Memory B cell (primary cell): ENCODE data around the gene UBL7.
"Not testable (repeated sequence)": the region's sequence is repeated elsewhere in the genome, so short reads cannot be mapped to it uniquely, and the experiment has no call there.

Experiments
- ATAC-seq: fragments of 150-1000 bp; cut with Tn5 transposase; 2 replicates; pipeline ENCODE4 v1.10.0; 2021; ENCODE audit warnings: low read depth, mild to moderate bottlenecking, moderate library complexity
- DNase-seq, 2 donors: peaks; one replicate each; pipeline ENCODE4 v3.0.0; 2022; ENCODE audit warnings: low spot score in 2 of 2
- H3K27ac Mint-ChIP-seq: one replicate; pipeline ENCODE4 v1.8.0; 2022; ENCODE audit warnings: mild to moderate bottlenecking, moderate library complexity, mixed read lengths
- H3K27me3 Mint-ChIP-seq: one replicate; pipeline ENCODE4 v1.8.0; 2022; ENCODE audit warnings: mixed read lengths
- H3K36me3 Mint-ChIP-seq: one replicate; pipeline ENCODE4 v1.8.0; 2022; ENCODE audit warnings: mild to moderate bottlenecking, mixed read lengths
- H3K4me1 Mint-ChIP-seq: one replicate; pipeline ENCODE4 v1.8.0; 2022; ENCODE audit warnings: mixed read lengths
- H3K4me3 Mint-ChIP-seq: one replicate; pipeline ENCODE4 v1.8.0; 2022; ENCODE audit warnings: mild to moderate bottlenecking, moderate library complexity, mixed read lengths
- H3K9me3 Mint-ChIP-seq: one replicate; pipeline ENCODE4 v1.8.0; 2022; ENCODE audit warnings: mixed read lengths

UBL7 gene

DNA sequence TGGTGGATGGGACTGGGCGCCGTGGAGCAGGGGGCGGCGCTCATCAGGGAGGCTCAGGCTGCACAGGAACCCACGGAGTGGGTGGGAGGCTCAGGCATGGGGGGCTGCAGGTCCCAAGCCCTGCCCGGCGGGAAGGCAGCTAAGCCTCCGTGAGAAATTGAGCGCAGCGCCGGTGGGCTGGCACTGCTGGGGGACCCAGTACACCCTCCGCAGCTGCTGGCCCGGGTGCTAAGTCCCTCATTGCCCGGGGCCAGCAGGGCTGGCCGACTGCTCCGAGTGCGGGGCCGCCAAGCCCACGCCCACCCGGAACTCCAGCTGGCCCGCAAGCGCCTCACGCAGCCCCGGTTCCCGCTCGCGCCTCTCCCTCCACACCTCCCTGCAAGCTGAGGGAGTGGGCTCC lies 19.4 kb upstream of the UBL7 start:
- H3K27me3 Mint-ChIP-seq, H3K4me3 Mint-ChIP-seq, H3K4me1 Mint-ChIP-seq, H3K27ac Mint-ChIP-seq, ATAC-seq, H3K9me3 Mint-ChIP-seq, DNase-seq: not testable (repeated sequence)
- H3K36me3 Mint-ChIP-seq: peaks cover 13% of the 10 kb centered on the region

- H3K4me1 Mint-ChIP-seq, H3K27ac Mint-ChIP-seq, DNase-seq, H3K9me3 Mint-ChIP-seq, H3K4me3 Mint-ChIP-seq, ATAC-seq, H3K27me3 Mint-ChIP-seq: not testable (repeated sequence)
- peaks cover 21% of the 10 kb centered on the region for H3K36me3 Mint-ChIP-seq
These were observed 10.7 kb upstream of the UBL7 start for GRCh38 chr15:74471621-74472020.

DNA sequence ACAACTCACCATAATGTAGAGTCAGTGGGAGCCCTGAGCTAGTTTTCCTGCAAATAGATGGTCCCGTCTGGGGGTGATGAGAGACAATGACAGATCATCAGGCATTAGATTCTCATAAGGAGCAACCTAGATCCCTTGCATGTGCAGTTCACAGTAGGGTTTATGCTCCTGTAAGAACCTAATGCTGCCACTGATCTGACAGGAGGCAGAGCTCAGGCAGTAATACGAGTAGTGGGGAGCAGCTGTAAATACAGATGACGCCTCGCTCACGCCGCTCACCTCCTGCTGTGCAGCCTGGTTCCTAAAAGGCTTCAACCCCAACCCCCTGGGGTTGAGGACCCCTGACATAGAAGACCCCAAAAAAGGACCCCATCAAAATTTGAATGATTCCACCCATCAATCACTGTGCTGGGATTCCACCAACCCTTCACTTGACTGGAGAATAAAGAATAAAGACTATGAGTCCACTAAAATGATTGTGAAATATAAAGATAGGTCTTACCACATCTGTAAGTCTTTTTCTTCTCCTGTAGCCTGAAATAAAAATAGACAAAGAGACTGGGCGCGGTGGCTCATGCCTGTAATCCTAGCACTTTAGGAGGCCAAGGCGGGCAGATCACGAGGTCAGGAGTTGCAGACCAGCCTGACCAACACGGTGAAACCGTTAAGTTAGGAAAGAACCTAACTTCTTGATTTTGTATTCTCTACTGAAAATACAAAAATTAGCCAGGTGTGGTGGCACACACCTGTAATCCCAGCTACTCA lies 9.9 kb upstream of the UBL7 start:
- H3K36me3 Mint-ChIP-seq: peaks cover 18% of the 10 kb centered on the region
- ATAC-seq (no peak), DNase-seq (no peak)
- peaks cover 2% of the 10 kb centered on the region for H3K4me1 Mint-ChIP-seq
- no peak overlapping the region for H3K4me3 Mint-ChIP-seq
- H3K9me3 Mint-ChIP-seq: no peaks in the 10 kb centered on the region
- no peaks in the 10 kb centered on the region for H3K27me3 Mint-ChIP-seq
- no peak overlapping the region for H3K27ac Mint-ChIP-seq

- Mint-ChIP-seq H3K27me3 (no peaks in the 10 kb centered on the region), H3K9me3 (no peaks in the 10 kb centered on the region)
These were observed 7.5 kb upstream of the UBL7 start for GRCh38 chr15:74468341-74469032.

DNA sequence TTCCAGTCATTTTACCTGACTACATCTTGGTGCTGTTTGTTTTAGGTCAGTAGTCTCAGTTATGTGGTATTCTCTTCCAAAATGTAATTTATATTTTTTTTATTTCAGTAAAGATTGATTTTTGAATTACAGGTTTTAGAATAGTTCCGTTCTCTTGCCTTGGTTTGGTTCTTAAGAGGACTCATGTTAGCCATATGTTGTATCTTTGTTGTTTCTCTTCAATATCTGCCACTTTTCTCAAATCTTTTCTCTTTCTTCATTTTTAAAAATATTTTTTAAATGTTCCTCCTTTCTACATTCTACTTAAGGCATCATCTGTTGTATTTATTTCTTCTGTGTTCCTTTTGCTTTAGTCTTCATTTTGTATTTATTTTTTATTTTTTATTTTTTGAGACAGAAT lies 5.6 kb upstream of the UBL7 start:
- no peak for DNase-seq

More at GRCh38 chr15:74468341-74469032, 7.5 kb upstream of the UBL7 start:
- Mint-ChIP-seq H3K27ac (no peak overlapping the region), H3K4me1 (peaks cover 15% of the 10 kb centered on the region), H3K36me3 (peaks cover 16% of the 10 kb centered on the region), H3K4me3 (no peak overlapping the region)
- ATAC-seq (no peak), DNase-seq (no peak)

GRCh38 chr15:74464897-74465296 lies 3.9 kb upstream of the UBL7 start:
- ATAC-seq: no peak
- DNase-seq: no peak
- no peak overlapping the region for H3K4me3 Mint-ChIP-seq

More for the DNA sequence above, 5.6 kb upstream of the UBL7 start:
- no peak for ATAC-seq
- H3K4me3 Mint-ChIP-seq: no peak overlapping the region
- H3K4me1 Mint-ChIP-seq: peaks cover 23% of the 10 kb centered on the region
- peaks cover 13% of the 10 kb centered on the region for H3K36me3 Mint-ChIP-seq
- no peaks in the 10 kb centered on the region for H3K27me3 Mint-ChIP-seq
- H3K9me3 Mint-ChIP-seq: no peaks in the 10 kb centered on the region
- no peak overlapping the region for H3K27ac Mint-ChIP-seq

GRCh38 chr15:74464216-74464615 lies 3.3 kb upstream of the UBL7 start:
- Mint-ChIP-seq H3K27me3 (no peaks in the 10 kb centered on the region), H3K27ac (peak overlapping the region; percentile 39), H3K4me3 (peak overlapping the region; percentile 0), H3K9me3 (no peaks in the 10 kb centered on the region), H3K4me1 (peaks cover 29% of the 10 kb centered on the region), H3K36me3 (peaks cover 11% of the 10 kb centered on the region)
- DNase-seq (no peak), ATAC-seq (no peak)

More at GRCh38 chr15:74464897-74465296, 3.9 kb upstream of the UBL7 start:
- Mint-ChIP-seq H3K4me1 (peaks cover 29% of the 10 kb centered on the region), H3K9me3 (no peaks in the 10 kb centered on the region), H3K27ac (no peak overlapping the region), H3K36me3 (peaks cover 11% of the 10 kb centered on the region), H3K27me3 (no peaks in the 10 kb centered on the region)

- no peak overlapping the region for H3K4me3 Mint-ChIP-seq
- DNase-seq: no peak
- H3K27ac Mint-ChIP-seq: peak overlapping the region; percentile 39
- H3K36me3 Mint-ChIP-seq: peaks cover 11% of the 10 kb centered on the region
- H3K27me3 Mint-ChIP-seq: no peaks in the 10 kb centered on the region
- H3K9me3 Mint-ChIP-seq: no peaks in the 10 kb centered on the region
- no peak for ATAC-seq
- peaks cover 34% of the 10 kb centered on the region for H3K4me1 Mint-ChIP-seq
These were observed 2.7 kb upstream of the UBL7 start for GRCh38 chr15:74463634-74464033.

GRCh38 chr15:74461847-74462511 lies 1.0 kb upstream of the UBL7 start:
- DNase-seq (no peak), ATAC-seq (no peak)
- Mint-ChIP-seq H3K27ac (peak overlapping the region; percentile 62), H3K4me3 (peak overlapping the region; percentile 68), H3K9me3 (no peaks in the 10 kb centered on the region), H3K36me3 (peaks cover 16% of the 10 kb centered on the region), H3K27me3 (no peaks in the 10 kb centered on the region), H3K4me1 (peaks cover 35% of the 10 kb centered on the region)

GRCh38 chr15:74460298-74460697 lies 662 bp downstream of the UBL7 start:
- peak in 1 of 2 donors; percentile 19 for DNase-seq
- Mint-ChIP-seq H3K27me3 (no peaks in the 10 kb centered on the region), H3K4me1 (peaks cover 32% of the 10 kb centered on the region), H3K36me3 (peaks cover 15% of the 10 kb centered on the region), H3K4me3 (peak overlapping the region; percentile 68), H3K9me3 (no peaks in the 10 kb centered on the region), H3K27ac (peak overlapping the region; percentile 62)
- ATAC-seq: peak; percentile 33

DNA sequence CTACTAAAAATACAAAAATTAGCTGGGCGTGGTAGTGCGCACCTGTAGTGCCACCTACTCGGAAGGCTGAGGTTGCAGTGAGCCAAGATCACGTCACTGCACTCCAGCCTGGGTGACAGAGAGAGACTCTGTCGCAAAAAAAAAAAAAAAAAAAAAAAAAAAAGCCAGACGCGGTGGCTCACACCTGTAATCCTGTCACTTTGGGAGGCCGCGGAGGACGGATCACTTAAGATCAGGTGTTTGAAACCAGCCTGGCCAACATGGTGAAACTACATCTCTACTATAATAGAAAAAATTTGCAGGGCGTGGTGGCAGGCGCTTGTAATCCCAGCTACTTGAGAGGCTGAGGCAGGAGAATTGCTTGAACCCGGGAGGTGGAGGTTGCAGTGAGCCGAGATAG lies 1.2 kb downstream of the UBL7 start:
- not testable (repeated sequence) for H3K9me3 Mint-ChIP-seq, H3K27me3 Mint-ChIP-seq, ATAC-seq, DNase-seq
- H3K4me3 Mint-ChIP-seq: peak overlapping the region; percentile 12
- peaks cover 15% of the 10 kb centered on the region for H3K36me3 Mint-ChIP-seq
- H3K4me1 Mint-ChIP-seq: peaks cover 31% of the 10 kb centered on the region
- peak overlapping the region; percentile 62 for H3K27ac Mint-ChIP-seq

DNA sequence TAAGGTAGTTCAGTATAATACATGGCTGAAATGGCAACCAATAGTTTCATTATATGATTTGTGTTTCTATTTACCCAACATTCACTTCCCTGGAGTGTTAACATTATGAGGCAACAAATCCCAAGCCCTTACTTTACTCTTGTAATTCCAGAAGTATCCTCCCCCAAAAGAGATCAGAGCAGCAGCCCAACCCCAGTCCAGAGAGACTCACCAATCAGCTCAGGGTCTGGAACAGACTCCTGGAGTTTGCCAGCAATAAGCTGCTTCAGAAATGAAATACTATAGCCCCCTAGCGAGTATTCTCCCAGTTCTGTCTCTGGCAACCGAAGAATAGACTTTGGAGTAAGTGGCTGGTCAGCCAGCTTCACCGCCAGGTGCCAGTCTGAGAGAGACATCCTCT lies 2.5 kb downstream of the UBL7 start:
- Mint-ChIP-seq H3K27ac (no peak overlapping the region), H3K4me3 (no peak overlapping the region), H3K9me3 (no peaks in the 10 kb centered on the region), H3K4me1 (peaks cover 22% of the 10 kb centered on the region), H3K27me3 (no peaks in the 10 kb centered on the region), H3K36me3 (peaks cover 19% of the 10 kb centered on the region)
- DNase-seq: no peak
- ATAC-seq: no peak

DNA sequence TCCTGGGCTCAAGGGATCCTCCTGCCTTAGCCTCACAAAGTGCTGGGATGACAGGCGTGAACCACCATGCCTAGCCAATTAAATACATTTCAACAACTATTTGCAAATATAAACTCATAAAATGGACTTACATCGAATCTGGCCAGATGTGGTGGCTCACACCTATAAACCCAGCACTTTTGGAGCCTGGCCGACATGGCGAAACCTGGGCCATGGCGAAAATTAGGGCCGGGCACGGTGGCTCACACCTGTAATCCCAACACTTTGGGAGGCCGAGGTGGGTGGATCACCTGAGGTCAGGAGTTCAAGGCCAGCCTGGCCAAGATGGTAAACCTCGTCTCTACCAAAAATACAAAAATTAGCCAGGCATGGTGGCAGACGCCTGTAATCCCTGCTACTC lies 3.9 kb downstream of the UBL7 start:
- not testable (repeated sequence) for H3K27me3 Mint-ChIP-seq, DNase-seq, ATAC-seq, H3K9me3 Mint-ChIP-seq, H3K4me3 Mint-ChIP-seq, H3K27ac Mint-ChIP-seq
- Mint-ChIP-seq H3K4me1 (peaks cover 18% of the 10 kb centered on the region), H3K36me3 (peaks cover 25% of the 10 kb centered on the region)
